HTR-8/SVneo (cell line): Measurements from ENCODE around the gene HAGHL.

ENCODE experiments used
- DNase-seq: peaks from one replicate; pipeline ENCODE4 v3.0.0; 2011; ENCODE audit warnings: low spot score, mixed read lengths; ENCODE audit not compliant: insufficient read length
- FAIRE-seq: peaks from 2 replicates; lab custom pipeline; 2011; peaks lifted over from hg19 to GRCh38; lab: Jason Lieb, UNC

The HAGHL gene, protein sequence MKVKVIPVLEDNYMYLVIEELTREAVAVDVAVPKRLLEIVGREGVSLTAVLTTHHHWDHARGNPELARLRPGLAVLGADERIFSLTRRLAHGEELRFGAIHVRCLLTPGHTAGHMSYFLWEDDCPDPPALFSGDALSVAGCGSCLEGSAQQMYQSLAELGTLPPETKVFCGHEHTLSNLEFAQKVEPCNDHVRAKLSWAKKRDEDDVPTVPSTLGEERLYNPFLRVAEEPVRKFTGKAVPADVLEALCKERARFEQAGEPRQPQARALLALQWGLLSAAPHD

GRCh38 chr16:726438-727290 is at the start of gene HAGHL, which contains the start of gene CCDC78:
Gene HAGHL (plus strand): TSS chr16:727106. CDS start chr16:727510, 404 bp downstream.
Gene CCDC78 (minus strand): TSS chr16:726443. CDS start chr16:726367, 76 bp downstream.
- FAIRE-seq (peak; percentile 51), DNase-seq (no peak)

GRCh38 chr16:677316-678190 is 49.4 kb upstream of the HAGHL start:
- DNase-seq = no peak
- no peak for FAIRE-seq

- FAIRE-seq = no peak
- DNase-seq = no peak
These were observed 48.6 kb upstream of the HAGHL start for GRCh38 chr16:678209-678857.

DNA sequence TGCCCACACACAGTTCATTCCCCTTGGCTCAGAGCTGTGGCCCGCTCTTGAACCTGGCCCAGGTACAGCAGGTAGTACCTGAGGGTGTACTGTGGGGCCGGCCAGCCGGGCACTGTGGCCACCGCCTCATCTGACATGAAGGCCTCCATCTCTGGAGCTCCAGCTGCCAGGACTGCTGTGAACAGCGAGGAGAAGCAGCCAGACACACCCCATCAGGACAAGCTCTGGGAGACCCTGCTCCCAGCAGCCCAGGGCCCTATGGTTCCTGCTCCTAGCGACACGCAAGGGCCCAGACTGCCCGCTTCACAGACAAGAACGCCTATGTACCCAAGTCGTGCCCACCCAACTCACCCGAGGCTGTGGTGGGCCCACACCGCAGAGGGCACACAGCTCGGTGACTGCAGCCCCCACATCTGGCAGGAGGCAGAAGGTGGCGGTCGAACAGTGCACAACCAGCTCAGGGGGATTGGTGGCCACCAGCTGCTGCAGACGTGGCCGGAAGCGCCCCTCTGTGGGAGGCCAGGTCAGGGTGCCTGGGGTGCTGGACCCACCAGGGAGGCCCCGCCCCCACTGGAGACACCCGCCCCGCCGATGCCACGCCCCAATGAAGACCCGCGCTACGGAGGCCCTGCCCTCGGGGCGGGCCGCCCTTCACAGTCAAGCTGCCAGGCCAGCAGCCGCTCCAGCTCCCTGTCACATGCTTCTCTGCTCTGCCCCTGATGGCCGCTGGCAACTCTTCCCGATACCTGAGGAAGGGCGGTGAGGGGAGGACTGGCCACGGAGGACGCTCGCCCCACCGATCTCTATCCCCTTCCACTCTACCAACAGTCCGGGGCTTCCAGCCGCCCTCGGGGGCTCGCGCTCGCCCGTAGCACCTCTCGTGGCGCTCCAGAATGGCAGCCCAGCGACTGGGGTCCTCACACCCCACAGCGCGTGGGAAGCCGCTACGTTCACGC is 47.8 kb upstream of the HAGHL start:
- FAIRE-seq (peak; percentile 71), DNase-seq (no peak)

DNA sequence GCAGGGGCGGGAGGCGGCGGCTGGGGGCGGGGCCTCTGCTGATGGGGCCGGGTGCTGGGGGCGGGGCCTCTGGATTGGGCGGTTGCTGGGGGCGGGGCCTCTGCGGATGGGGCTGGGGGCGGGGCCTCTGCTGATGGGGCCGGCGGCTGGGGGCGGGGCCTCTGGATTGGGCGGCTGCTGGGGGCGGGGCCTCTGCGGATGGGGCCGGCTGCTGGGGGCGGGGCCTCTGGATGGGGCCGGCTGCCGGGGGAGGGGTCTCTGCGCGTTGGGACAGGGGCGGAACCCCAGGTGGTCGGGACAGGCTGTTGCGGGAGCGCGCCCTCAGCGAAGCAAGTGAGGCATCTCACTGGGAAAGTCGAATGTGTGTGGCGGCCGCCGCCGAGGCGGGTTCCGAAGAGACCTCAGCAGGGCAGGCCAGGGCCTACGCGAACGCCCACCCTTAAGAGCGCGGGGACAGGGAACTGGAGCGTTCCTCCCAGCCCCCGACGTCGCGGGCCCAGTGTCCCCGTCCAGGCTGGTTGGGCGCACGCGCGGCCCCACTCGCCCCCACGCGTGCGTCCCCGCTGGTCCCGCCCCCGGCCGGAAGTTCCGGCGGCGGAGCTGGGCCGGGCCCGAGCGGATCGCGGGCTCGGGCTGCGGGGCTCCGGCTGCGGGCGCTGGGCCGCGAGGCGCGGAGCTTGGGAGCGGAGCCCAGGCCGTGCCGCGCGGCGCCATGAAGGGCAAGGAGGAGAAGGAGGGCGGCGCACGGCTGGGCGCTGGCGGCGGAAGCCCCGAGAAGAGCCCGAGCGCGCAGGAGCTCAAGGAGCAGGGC is 46.9 kb upstream of the HAGHL start, which contains the start of gene STUB1:
Gene STUB1 (plus strand): TSS at position 597 of the 811 bp plus-strand sequence. CDS start 116 bp downstream, at position 713.
- FAIRE-seq (peak; percentile 81), DNase-seq (peak; percentile 79)

GRCh38 chr16:680625-680945 is 46.3 kb upstream of the HAGHL start:
- no peak for FAIRE-seq
- DNase-seq = no peak

DNA sequence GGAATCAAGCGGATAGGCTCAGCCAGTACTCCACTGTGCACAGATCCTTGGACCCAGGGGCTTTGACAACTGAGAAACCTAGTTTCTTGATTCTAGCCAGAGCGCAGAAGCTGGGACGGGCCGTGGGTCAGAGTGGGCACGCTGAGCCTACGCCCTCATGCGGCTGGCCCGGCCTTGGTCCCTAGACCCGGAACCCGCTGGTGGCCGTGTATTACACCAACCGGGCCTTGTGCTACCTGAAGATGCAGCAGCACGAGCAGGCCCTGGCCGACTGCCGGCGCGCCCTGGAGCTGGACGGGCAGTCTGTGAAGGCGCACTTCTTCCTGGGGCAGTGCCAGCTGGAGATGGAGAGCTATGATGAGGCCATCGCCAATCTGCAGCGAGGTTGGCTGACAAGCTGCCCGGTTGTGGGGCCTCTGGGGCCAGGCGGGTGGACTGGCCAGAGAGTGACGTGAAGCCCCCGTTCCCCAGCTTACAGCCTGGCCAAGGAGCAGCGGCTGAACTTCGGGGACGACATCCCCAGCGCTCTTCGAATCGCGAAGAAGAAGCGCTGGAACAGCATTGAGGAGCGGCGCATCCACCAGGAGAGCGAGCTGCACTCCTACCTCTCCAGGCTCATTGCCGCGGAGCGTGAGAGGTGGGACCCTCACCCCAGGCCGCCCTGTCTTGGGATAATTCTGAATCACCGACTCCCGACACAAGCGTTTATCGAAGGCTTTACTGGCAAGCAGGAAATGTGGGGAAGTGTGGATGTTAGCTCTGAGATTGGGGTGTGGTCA is 45.8 kb upstream of the HAGHL start:
- FAIRE-seq (no peak), DNase-seq (no peak)

DNA sequence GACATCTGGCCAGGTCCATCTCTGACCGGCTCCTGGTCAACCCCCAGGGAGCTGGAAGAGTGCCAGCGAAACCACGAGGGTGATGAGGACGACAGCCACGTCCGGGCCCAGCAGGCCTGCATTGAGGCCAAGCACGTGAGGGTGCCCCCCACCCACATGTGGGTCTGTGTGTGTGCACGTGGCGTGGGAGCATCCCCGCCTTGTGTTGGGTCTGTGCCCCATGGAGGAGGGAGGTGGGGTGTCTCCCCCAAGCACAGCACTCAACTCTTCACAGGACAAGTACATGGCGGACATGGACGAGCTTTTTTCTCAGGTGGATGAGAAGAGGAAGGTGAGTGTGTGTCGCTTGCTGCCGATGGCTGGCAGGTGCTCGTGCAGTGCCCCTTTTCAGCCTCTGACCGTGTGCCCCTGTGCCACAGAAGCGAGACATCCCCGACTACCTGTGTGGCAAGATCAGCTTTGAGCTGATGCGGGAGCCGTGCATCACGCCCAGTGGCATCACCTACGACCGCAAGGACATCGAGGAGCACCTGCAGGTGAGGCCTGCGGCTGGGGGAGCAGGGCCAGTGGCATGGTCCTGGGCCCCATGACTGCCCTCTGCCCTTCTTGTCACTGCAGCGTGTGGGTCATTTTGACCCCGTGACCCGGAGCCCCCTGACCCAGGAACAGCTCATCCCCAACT is 45.0 kb upstream of the HAGHL start:
- DNase-seq = no peak
- FAIRE-seq = no peak

DNA sequence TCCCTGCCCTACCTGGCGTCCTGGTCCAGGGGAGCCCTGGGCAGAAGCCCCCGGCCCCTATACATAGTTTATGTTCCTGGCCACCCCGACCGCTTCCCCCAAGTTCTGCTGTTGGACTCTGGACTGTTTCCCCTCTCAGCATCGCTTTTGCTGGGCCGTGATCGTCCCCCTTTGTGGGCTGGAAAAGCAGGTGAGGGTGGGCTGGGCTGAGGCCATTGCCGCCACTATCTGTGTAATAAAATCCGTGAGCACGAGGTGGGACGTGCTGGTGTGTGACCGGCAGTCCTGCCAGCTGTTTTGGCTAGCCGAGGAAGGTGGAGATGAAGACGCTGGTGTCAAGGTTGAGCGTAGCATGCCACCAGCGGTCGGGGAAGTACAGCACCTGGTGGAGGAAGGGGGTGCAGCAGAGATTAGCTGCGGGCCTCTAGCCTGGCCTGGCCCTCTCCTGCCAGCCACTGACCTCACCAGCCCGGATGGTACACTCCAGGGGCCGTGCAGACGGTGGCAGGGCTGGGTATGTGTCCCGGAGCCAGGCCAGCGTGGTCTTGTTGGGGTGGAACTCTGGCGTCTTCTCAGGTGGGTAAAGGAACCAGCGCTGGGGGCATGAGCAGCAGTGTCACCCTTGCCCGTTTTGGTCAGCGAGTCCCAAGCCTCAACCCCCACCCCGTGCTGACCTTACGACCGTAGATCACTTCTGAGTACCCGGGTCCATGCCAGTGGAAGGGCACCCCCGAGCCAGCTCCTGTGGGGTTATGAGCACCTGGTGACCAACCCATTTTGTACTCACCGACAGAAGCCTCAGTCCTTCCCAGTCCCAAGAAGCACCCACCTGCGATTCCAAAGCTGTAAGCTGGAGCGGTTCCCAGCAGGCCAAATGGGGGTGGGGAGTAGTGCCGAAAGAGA is 44.2 kb upstream of the HAGHL start:
- DNase-seq (no peak), FAIRE-seq (peak; percentile 62)

DNA sequence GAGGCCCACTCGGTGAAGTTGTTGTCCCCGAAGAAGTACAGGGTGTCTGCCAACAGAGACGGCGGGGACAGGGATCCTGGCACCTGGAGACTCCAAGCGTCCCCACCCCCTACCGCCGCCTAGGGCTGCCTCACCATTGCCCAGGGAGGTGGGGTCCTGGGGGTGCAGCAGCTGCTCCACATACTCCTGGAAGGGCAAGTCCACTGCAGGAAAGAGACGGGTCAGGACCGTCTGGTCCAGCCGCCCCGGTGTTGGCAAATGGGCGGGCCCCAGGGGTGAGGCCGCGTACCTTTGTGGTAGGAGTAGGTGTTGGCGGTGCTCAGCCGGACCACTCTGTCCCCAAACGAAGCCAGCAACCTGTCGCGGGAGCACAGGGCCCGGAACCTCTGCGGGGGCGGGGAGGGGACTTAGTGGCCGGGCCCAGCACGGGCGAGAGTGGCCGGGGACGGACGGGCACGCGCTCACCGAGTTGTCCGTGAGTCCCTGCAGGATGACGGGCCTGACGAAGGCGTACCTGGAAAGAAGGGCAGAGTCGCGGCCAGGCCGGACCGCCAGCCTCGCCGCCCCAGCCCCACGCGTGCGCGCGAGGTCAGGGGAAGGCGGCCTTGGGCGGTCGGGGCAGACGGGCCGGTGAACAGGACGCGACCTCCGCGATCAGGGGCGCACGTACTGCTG is 43.4 kb upstream of the HAGHL start:
- FAIRE-seq (peak; percentile 44), DNase-seq (no peak)

DNA sequence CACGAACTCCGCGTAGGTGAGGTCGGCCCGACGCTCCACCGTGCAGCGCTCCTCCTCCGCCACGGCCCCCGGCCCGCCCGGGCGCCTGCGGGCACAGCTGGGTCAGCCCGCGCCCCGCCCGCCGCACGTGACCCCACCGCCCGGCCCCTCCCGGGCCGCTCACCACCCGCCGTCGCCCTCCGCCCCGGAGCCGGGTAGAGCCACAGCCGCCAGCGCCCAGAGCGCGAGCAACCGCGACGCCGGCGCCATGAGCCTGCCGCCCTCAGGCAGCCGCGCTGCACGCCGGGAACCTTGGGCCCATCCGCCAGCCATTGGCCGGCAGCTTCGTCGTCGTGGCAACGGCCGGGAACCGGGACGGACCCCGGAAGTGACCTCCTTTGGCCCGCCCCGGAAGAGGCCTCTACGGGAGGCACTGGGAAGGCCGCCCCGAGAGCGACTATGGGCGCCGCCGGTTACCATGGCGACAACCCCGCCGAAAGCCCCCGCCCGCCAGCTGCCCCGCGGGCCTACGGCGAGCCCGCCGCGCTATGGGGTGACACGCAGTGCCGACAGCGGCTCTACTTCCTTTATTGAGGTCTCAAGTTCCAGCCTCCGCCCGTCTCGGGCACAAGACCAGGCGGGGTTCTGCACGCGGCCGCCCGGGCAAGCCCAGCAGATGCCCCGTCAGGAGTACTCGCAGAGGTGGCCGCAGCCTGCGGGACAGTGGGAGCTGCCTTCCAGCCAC is 42.7 kb upstream of the HAGHL start, which contains the start of gene JMJD8:
Gene JMJD8 (minus strand): TSS at position 264 of the 724 bp plus-strand sequence. CDS start 15 bp downstream, at position 249.
- FAIRE-seq (peak; percentile 85), DNase-seq (peak; percentile 90)

- no peak for FAIRE-seq
- no peak for DNase-seq
These were observed 41.8 kb upstream of the HAGHL start for GRCh38 chr16:684961-685696.

DNA sequence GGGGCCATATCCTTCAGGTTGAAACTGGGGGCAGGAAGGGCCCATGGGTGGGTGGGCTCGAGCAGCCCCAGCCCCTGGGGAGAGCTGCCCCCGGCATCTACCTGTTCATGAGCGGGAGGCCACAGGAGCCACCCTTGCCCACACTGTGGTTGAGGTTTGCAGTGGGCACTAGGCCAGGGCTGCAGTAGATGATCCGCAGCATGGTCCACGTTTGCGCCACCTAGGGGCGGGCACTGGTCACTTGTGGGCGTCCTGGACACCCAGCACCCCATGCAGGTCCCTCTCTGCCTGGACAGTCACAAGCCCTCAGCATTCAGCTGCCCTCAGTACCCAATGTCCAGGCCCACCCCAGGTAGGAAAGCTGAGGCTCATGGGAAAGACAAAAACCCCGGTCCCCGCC is 40.9 kb upstream of the HAGHL start:
- DNase-seq = no peak
- no peak for FAIRE-seq
